HG02970 (cell line): ENCODE measurements around the gene SPTBN4.
"Not testable (repeated sequence)": the region's sequence is repeated elsewhere in the genome, so short reads cannot be mapped to it uniquely, and the experiment has no call there.

Experiments used
- ATAC-seq: cut with Tn5 transposase; IDR thresholded peaks from one replicate; pipeline ENCODE4 v1.9.1; 2021; ENCODE audit warnings: mild to moderate bottlenecking, moderate library complexity, moderate number of reproducible peaks; ENCODE audit not compliant: unreplicated experiment, low FRiP score

The SPTBN4 gene

DNA sequence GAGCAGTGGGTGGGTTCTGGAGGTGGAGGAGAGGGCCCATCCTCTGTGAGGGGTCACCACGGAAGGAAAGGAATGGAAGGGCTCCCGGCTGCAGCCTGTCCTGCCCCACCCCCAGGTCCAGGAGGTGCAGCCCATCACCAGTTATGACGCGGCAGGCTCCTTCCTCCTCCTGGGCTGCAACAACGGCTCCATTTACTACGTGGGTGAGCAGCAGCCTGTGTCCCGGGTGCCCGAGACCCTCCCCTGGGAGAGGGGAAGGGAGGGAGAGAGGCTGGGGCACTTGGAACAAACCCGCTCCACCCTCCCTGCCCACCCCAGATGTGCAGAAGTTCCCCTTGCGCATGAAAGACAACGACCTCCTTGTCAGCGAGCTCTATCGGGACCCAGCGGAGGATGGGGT is 116.5 kb downstream of the SPTBN4 start:
- no peak for ATAC-seq

DNA sequence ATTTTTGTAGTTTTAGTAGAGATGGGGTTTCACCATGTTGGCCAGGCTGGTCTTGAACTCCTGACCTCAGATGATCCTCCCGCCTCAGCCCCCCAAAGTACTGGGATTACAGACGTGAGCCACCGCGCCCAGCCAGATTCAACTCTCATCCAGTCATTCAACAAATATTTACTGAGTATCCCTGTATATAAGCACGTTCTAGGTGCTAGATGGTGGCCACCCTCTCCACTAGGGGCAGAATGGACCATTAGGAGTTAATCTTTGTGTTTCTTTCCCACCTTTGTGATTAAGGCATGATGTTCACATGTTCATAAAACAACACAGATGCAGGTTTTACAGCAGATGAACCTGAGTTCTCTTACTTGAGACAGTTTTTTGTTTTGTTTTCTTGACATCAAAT is 117.2 kb downstream of the SPTBN4 start:
- no peak for ATAC-seq

DNA sequence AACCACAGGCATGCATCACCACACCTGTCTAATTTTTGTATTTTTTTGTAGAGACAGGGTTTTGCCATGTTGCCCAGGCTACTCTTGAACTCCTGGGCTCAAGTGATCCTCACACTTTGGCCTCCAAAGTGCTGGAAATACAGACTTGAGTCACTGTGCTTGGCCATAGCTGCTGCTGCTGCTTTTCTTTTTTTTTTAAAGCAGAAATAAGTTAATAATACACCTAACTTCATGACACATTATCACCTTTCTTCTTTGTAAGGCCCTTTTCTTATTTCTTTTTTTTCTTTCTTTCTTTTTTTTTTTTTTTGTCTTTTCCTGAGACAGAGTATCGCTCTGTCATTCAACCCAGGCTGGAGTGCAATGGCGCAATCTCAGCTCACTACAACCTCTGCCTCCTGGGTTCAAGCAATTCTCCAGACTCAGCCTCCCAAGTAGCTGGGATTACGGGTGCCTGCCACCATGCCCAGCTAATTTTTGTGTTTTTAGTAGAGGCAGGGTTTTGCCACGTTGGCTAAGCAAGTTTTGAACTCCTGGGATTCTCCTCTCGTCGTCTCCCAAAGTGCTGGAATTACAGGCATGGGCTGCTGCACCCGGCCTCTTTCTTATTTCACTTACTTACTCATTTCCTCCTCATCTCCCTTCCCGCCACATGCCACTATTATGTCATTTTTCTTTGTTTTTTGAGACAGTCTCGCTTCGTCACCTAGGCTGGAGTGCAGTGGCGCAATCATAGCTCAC is 118.6 kb downstream of the SPTBN4 start:
- no peak for ATAC-seq

DNA sequence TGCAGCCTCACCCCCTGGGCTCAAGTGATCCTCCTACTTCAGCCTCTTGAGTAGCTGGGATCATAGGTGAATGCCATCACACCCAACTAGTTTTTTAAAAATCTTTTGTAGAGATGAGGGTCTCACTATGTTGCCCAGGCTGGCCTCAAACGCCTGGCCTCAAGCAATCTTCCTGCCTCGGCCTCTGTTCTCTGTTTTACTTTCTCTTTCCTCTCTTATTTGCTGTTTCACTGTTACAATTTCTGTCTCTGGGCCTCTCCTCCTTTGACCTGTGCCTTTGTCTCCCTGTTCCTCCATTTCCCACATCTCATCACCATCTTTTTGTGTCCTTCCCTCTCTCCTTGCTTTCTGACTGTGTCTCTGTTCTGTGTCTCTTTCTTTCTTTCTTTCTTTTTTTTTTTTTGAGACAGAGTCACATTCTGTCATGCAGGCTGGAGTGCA is 119.2 kb downstream of the SPTBN4 start:
- ATAC-seq, result no peak

DNA sequence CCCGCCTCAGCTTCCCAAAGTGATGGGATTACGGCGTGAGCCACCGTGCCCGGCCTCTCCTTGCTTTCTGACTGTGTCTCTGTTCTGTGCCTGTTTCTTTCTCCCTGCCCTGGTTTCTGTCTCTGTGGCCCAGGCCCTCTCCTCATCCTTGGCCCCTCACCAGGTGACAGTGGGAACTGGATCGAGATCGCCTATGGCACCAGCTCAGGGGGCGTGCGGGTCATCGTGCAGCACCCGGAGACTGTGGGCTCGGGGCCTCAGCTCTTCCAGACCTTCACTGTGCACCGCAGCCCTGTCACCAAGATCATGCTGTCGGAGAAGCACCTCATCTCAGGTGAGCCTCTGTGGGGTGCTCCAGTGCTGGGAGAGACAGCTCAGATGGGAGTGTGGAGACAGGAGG is 119.8 kb downstream of the SPTBN4 start:
- no peak for ATAC-seq

DNA sequence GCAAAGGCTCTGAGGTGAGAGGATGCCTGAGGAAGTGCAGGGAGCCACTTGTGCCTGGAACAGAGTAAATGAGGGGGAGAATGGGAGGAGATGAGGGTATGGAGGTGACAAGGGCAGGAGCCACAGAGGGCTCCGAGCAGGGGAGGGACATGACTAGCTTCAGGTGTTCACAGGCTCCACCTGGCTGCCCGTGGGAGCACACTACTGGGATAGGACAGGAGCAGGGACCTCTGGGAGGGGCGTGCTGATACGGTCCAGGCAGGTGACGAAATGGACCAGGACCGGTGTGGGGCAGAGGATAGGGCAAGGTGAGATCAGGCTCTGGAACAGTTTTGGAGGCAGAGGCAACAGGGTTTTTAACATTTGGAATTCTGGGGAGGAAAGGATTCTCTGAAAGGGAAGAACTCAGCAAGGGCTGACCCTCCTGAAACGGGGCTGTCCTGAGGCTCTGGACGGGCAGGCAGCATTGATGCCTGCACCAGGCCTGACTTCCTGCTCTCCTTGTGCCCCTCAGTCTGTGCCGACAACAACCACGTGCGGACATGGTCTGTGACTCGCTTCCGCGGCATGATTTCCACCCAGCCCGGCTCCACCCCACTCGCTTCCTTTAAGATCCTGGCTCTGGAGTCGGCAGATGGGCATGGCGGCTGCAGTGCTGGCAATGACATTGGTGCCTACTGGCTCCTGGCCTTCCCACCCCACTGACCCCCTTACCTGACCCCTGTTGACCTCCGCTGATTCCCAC is 121.5 kb downstream of the SPTBN4 start:
- no peak for ATAC-seq

DNA sequence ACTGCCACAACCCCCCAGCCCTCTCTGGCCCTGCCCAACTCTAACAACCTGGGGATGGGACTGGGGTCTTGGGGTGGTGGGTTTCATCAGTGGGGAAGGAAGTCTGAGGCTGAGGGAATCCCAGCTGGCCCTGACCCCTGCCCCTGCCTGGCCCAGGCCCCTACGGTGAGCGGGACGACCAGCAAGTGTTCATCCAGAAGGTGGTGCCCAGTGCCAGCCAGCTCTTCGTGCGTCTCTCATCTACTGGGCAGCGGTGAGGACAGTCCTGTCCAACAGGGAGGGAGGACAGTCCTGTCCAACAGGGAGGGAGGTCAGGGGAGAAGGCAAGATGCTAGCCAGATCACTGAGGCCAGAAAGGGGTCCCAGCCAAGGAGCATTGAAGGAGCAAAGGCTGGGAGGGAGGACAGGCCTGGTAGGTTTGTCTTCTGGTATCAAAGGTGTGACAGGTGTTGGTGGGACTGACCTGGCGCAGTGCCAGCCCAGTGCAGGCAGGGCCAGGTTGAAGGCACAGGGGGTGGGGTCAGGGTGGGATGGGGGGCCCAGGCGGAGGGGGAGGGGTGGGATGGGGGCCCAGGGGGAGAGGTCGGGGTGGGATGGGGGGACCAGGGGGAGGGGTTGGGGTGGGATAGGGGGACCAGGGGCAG is 122.2 kb downstream of the SPTBN4 start:
- ATAC-seq, result no peak

DNA sequence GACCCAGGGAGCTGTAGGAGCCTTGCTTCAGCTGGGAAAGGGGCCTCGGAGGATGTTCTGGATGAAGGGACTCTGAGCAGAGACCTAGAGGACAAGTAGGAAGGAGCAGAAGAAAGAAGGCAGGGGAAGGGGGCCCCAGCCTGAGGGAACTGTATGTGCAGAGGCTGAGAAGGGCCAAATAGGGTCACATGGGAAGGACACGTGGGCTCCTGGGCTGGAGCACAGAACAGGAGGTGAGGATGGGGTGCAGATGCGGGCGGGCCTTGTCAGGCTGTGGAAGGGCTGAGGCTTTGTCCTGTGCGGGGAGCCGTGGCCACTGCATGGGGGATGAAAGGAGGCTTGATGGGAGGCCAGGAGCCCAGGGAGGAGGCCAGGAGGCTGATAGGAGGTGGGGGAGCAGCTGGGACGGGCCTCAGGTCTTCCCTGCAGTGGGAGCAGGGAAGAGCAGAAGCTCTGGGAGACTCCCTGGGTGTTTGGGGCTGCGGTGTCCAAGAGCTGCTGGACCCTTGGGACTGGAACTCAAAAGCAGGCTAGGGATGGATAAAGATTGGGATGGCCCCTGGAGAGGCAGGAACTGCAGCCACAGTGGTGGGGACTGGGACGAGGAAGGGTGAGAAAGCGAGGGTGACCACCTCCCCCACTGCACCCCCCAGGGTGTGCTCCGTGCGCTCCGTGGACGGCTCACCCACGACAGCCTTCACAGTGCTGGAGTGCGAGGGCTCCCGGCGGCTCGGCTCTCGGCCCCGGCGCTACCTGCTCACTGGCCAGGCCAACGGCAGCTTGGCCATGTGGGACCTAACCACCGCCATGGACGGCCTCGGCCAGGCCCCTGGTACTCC is 123.0 kb downstream of the SPTBN4 start:
- no peak for ATAC-seq

DNA sequence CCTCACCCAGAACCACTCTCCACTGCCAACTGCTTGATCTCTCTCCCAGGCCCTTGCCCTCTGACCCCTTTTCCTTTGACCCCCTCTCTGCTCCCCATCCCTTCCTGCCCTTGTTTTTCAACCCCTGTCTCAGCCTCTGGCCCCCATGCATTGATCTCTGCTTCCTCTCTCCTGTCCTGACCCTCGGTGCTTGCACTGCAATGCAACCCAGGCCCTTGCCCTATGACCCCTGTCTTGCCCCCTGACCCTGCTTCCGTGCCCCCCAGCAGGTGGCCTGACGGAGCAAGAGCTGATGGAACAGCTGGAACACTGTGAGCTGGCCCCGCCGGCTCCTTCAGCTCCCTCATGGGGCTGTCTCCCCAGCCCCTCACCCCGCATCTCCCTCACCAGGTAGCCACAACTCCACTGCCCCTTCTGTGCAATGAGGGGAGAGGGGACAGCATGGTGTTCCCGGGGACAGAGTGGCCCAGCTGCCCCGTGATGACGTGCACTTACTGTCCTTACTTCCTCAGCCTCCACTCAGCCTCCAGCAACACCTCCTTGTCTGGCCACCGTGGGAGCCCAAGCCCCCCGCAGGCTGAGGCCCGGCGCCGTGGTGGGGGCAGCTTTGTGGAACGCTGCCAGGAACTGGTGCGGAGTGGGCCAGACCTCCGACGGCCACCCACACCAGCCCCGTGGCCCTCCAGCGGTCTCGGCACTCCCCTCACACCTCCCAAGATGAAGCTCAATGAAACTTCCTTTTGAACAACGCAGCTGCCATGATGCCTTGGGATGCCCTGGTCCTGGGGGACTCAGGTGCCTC is 123.9 kb downstream of the SPTBN4 start:
- ATAC-seq, result no peak

DNA sequence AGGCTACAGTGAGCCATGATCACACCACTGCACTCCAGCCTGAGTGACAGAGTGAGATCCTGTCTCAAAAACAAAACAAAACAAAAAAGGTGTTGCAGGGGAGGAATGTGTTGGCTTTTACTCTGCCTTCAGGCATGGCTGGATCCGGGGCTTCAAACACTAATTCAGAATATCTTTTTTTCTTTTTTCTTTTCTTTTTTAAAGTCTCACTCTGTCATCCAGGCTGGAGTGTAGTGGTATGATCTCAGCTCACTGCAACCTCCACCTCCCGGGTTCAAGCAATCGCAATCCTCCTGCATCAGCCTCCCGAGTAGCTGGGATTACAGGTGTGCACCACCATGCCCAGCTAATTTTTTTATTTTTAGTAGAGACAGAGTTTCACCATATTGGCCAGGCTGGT is 124.9 kb downstream of the SPTBN4 start:
- not testable (repeated sequence) for ATAC-seq

DNA sequence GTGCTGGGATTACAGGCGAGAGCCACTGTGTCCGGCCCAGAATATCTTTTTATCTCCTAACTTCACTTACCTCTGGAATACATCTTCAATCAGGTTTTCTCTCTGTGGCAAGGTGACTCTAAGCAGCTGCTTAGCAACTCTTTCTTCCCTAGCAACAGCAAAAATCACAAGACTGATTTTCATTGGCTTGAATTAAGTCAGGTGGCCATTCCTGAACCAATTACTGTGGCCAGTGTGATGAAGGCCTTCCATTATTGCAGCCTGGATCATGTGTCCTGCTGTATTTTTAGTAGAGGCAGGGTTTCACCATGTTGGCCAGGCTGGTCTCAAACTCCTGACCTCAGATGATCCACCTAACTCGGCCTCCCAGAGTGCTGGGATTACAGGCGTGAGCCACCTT is 125.4 kb downstream of the SPTBN4 start:
- no peak for ATAC-seq

DNA sequence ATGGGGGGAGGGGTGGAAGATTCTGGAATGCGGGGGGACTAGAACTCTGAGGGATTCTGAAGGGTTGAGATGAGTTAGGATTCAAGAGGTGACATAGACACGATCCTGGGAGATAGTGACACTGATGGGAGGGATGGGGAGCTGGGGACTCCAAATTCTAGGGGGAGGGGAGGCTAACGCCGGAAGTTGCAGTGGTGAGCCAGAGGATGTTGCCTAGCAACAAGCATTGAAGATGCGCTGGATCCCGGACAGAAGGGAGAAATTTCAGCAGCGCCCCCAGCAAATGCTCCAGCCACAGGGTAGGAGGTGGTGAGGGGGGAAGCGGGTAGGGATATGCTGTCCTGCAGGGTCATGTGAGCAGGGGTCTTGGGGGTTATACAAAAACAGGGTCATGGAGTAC is 127.5 kb downstream of the SPTBN4 start:
- no peak for ATAC-seq

DNA sequence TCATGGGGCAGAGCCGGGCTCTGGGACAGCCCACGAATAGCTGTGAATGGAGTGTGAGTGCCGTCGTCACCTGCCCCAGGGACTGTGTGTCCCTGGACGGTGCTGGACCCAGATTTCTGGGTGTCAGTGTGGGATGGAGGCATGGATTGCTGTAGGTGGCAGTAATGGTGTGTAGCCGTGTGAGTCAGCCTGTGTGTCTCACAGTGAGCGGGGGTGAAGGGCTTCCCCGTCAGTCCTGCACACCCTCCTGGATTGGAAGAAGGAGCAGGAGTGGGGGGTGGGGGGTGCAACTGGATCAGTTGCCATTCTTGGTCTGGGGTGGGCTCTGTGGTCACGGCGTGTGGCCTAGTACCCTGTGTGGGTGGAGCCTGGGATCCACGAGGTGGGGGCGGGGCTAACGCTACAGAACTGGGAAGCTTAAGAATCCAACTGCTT is 127.9 kb downstream of the SPTBN4 start:
- no peak for ATAC-seq

DNA sequence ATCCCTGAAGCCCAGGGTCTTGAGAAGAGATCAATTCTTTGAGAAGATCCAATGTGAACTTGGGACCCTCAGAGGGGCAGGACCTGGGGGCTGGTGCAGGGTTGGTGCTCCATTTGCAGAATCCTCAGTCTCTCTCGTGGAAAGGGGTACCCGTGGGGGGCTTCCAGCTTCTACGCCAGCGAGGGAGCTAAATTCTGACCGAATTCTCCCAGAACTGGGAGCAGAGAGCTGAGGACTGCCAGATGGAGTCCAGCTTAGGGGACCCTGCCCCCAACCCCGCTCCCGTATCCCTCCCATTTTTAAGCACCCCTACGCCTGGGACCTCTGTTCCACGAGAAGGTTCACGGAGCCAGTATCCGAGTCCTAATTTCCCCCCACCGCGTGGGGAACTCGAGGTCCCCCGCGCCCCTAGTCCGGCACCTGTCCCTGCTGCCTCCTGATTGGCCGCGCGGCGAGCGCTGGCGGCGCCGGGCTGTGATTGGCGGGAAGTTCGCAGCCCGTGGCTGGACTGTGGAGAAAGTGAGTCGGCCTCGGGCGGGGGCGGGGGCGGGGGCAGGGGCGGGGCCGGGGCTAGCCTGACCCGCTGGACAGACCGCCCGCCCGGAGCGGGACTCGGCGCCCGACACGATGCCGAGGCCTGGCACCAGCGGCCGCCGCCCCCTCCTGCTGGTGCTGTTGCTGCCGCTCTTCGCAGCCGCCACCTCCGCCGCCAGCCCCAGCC is 130.0 kb downstream of the SPTBN4 start:
- ATAC-seq, result no peak

DNA sequence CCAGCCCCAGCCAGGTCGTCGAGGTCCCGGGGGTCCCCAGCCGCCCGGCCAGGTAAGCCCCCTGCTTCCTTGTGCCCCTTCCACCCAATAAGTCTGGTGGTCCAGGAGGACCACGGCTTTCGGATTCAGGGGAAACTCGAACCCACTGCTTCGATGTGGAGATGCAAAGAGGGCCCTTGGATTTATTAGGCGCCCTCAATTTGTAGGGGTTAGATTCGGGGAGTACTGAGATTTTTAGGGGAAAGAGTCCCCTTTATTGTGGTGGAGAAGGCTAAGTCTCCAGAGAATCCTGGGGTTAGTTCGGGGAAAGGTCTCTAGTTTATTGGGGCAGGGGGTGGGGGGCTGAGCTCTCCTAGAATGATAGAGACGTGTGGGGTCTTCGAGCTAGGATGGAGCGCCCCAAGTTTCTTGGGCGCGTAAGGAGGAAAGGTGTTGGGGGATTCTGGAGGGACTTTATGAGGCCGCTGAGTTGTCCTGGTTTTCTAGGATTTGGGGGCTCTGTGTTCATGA is 130.6 kb downstream of the SPTBN4 start:
- ATAC-seq, result no peak

DNA sequence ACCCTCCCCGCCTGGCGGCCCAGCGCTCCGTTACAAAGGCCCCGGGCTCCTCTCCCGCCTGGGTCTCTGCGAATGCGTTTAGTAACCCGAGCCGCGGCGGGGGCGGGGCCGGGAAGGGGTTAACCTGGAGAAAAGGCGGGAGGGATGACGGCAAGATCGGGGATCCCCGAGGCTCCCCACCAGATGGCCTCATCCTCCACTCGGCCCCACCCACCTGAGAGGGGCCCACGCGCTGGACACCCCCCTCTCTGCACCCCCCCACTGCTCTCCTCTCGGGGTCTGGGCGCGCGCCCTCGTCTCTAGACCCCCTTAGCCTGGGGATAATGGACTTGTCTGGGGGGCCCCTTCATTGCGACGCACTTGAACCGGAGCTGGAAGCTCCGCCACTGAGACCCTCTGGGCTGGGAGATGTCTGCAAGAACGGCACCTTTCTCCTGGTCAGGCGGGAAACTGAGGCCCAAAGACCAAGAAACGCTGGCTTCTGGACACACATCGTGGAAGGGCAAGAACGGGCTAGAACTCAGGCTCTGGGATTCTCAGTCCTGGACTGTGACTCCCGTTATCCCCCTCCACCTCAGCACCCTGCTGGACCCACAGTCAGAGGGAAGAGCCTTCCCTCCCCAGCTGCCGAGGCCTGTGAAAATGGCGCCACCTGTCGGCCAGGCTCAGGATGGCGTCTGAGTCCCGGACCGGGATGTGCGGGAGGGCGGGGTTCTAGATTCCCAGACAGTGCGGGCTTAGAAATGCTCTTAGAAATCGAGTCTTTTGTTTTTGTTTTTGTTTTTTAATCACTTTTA is 131.5 kb downstream of the SPTBN4 start:
- no peak for ATAC-seq

DNA sequence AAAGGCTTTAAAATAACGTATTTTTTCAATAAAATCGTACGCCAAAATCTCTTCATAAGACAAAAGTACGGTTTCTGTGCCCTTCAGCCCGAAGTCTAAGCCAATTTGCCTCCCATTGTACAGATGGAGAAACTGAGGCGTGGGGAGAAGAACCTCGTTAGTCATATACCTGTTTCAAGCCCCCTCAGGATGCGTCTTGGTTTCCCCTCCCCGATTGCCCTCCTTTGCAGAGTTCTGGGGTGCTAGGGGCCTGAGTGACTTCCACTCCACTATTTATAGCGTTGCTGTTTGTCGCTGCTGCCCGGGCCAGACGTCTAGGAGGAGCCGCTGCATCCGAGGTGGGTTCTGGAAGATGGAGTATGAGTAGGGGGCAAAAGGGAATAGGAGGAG is 132.1 kb downstream of the SPTBN4 start:
- ATAC-seq, result no peak

DNA sequence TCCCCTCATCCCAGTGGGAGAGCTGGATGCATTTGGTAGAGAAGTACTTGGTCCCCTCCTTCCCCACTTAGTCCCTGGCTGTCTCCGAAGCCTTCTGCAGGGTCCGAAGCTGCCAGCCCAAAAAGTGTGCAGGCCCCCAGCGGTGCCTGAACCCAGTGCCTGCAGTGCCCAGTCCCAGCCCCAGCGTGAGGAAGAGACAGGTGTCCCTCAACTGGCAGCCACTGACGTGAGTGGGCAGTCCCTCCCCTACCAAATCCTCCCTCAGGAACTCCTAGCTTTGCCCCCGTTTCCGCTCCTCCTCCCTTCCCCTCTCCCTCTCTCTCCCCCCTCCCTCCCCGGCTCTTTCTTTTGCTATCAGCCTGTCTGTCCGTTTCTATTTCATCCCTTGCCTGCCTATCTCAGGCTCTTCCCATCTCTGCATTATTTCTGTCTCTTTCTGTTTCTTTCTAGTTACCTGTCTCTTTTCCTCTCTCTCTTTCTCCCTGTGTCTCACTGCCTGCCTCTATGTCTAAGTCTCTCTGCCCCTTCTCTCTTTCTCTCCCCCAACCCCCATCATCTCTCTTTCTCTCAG is 132.6 kb downstream of the SPTBN4 start:
- no peak for ATAC-seq
